Lower lobe of right lung (tissue), 2 donors: ENCODE measurements around the gene RFNG. TPM values are rescaled to one million over a fixed set of nuclear protein-coding genes. Genes with fewer than 3 reads are reported as not detected.

Experiments used
- ATAC-seq, 2 donors: fragments of 200-7000 bp; cut with Tn5 transposase; one replicate each; pipeline ENCODE4 v1.9.1; 2020 to 2022; ENCODE audit warnings: mild to moderate bottlenecking in 2 of 2, moderate library complexity in 2 of 2
- DNase-seq: peaks from one replicate; pipeline ENCODE4 v3.0.0-alpha.2; 2020
- H3K27ac ChIP-seq: fragments of 200-600 bp; one replicate; pipeline ENCODE4 v1.8.0; 2022
- H3K27me3 ChIP-seq: fragments of 200-600 bp; one replicate; pipeline ENCODE4 v1.8.0; 2022; ENCODE audit warnings: low read depth
- H3K36me3 ChIP-seq: fragments of 200-600 bp; one replicate; pipeline ENCODE4 v1.8.0; 2022; ENCODE audit warnings: mild to moderate bottlenecking
- H3K4me1 ChIP-seq: fragments of 200-600 bp; one replicate; pipeline ENCODE4 v1.8.0; 2022
- H3K4me3 ChIP-seq: fragments of 200-600 bp; one replicate; pipeline ENCODE4 v1.8.0; 2022; ENCODE audit warnings: mild to moderate bottlenecking
- H3K9me3 ChIP-seq: fragments of 200-600 bp; one replicate; pipeline ENCODE4 v1.8.0; 2022
- CTCF ChIP-seq: fragments of 200-600 bp; IDR thresholded peaks from one replicate; pipeline ENCODE4 v1.8.0; 2022; ENCODE audit warnings: antibody characterized with exemption, mild to moderate bottlenecking
- intact Hi-C: fragments of 100-400 bp; cut with DNase I; formaldehyde crosslinking; loops from one replicate; pipeline ENCODE4 v1.11.0; 2022
- total RNA-seq: library from RNA; stranded (reverse); fragmentation: NEBNext Ultra II Directional; extraction: Animal tissue kit (Norgen Biotek cat#: 25700); gene quantifications from one replicate; pipeline ENCODE4 v1.2.1, GENCODE V29; 2021
- donor health status: DM: no; HTN: yes; CAD: no; lungs with severe emphysema.

RFNG gene
- total RNA-seq, 1 donor from 2014 or later, result 35.1 TPM

GRCh38 chr17:82062984-82063368 is 11.4 kb upstream of the RFNG start:
- H3K4me1 ChIP-seq, result peaks cover 26% of the 10 kb centered on the region
- no peak for TF ChIP-seq CTCF
- ATAC-seq (no peak), DNase-seq (no peak)
- H3K27ac ChIP-seq, result no peak overlapping the region
- intact Hi-C loops, result no loop called here
- no peak overlapping the region for H3K4me3 ChIP-seq
- no peaks in the 10 kb centered on the region for H3K27me3 ChIP-seq
- H3K9me3 ChIP-seq, result no peaks in the 10 kb centered on the region
- H3K36me3 ChIP-seq, result peaks cover 57% of the 10 kb centered on the region

GRCh38 chr17:82062076-82062983 is 10.7 kb upstream of the RFNG start:
- peaks cover 64% of the 10 kb centered on the region for H3K36me3 ChIP-seq
- H3K4me3 ChIP-seq, result no peak overlapping the region
- ATAC-seq (no peak), DNase-seq (no peak)
- no peak for TF ChIP-seq CTCF
- intact Hi-C loops, result no loop called here
- no peaks in the 10 kb centered on the region for H3K27me3 ChIP-seq
- no peaks in the 10 kb centered on the region for H3K9me3 ChIP-seq
- H3K4me1 ChIP-seq, result peaks cover 26% of the 10 kb centered on the region
- no peak overlapping the region for H3K27ac ChIP-seq

GRCh38 chr17:82061047-82061925 is 9.7 kb upstream of the RFNG start:
- Histone ChIP-seq H3K4me3 (no peak overlapping the region), H3K9me3 (no peaks in the 10 kb centered on the region), H3K4me1 (peaks cover 23% of the 10 kb centered on the region), H3K27me3 (no peaks in the 10 kb centered on the region), H3K36me3 (peaks cover 74% of the 10 kb centered on the region), H3K27ac (no peak overlapping the region)
- no peak for TF ChIP-seq CTCF
- DNase-seq (no peak), ATAC-seq (no peak)
- intact Hi-C loops, result no loop called here

GRCh38 chr17:82060614-82061013 is 9.0 kb upstream of the RFNG start:
- Histone ChIP-seq H3K27me3 (no peaks in the 10 kb centered on the region), H3K4me1 (peaks cover 18% of the 10 kb centered on the region), H3K36me3 (peaks cover 81% of the 10 kb centered on the region), H3K4me3 (no peak overlapping the region), H3K9me3 (no peaks in the 10 kb centered on the region), H3K27ac (no peak overlapping the region)
- ATAC-seq (no peak), DNase-seq (no peak)
- no peak for TF ChIP-seq CTCF
- intact Hi-C loops, result no loop called here

GRCh38 chr17:82060001-82060380 is 8.4 kb upstream of the RFNG start:
- DNase-seq, result no peak
- H3K4me3 ChIP-seq, result no peak overlapping the region
- ATAC-seq, result no peak
- H3K36me3 ChIP-seq, result peaks cover 87% of the 10 kb centered on the region
- no peaks in the 10 kb centered on the region for H3K9me3 ChIP-seq
- no peak for TF ChIP-seq CTCF
- H3K27ac ChIP-seq, result no peak overlapping the region
- intact Hi-C loops, result no loop called here
- no peaks in the 10 kb centered on the region for H3K27me3 ChIP-seq
- peaks cover 17% of the 10 kb centered on the region for H3K4me1 ChIP-seq
